ENCODE data around the gene DHX16.

The DHX16 gene

DNA sequence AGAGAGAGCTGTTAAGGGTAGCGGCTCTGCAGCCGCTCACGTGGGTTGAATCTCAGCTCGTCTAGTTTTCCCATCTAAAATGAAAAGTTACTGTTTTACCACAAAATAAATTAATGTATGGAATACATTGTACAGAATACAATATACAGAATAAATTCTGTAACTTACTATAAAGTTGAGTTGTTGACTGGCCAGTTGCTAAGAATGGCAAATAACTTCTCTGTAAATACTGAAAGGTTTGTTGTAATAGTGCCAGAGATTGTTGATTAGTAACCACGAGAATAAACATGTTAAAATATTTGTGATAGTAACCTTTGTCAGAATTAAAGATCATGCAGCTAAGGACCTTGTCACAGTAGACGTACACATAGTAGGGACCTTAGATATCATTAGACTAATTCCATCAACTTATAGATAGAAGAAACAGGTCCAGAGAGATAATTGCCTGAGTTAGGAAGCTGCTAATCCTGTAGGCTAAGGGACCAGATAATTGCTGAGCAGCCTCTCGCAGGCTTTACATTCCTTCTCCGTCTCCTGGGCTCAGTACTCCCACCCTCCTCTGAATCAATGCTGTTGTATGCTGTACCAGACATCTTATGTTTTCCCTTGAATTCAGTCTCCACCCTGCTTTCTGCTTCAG is 18.5 kb upstream of the DHX16 start:
- no peak for DNase-seq

DNA sequence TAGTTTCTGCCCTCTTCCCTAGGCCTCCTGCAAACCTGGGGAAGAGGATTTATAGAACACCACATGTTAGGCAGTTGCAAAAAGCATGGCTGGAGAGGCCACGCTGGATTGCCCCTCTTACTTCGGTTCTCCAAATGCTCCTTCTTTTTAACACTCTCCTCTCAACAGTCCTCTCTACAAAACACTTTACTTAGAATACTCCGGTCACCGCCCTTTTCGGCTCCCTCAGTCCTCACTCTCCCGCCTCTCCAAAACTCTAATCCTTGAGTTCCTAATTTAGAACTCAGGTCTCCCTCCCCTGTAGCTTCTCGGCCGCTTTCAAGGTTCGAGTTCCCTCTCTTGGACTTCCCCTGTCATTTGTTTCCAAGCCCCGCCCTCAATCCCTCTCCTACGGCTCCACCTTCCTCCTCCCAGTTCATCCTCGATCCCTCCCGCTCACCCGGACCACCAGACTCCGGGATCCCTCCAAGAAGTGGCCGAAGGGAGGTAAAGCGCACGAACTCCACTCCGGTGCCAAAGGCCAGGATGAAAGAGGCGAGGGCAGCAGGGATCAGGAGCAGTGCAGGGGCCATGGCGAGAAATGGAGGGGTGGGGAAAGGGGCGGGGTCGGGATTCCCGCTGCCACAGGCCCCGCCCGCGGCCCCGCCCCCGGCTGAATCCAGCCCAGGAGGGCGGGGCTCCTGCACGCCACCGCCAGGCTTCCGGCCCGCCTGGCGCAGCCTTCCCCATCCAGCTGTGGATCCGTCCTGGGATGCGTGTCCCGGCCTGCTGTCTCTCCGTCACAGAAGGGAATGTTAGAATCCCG is 17.8 kb upstream of the DHX16 start, which contains the start of gene NRM:
Gene NRM (minus strand): TSS at position 582 of the 805 bp plus-strand sequence. CDS start 10 bp downstream, at position 572.
- peak; percentile 83 for DNase-seq

DNA sequence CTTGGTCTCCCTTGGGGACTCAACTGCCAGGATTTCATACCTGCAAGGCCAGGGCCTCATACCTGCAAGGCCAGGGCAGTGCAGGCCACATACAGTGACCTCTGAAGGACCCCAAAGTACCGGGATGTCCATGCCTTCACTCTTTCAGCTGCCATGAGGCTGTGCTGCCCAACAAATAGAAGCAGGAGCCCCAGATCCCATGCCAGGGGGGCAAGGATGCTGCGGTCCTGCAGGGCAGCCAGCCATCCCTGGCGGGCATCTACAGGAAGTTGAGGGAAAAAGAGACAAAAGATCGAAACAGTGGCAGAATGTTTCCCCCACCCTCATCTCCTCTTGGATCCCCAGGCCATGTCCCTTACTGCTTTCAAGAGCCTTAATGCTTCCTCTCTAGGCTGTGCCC is 17.2 kb upstream of the DHX16 start:
- no peak for DNase-seq

DNA sequence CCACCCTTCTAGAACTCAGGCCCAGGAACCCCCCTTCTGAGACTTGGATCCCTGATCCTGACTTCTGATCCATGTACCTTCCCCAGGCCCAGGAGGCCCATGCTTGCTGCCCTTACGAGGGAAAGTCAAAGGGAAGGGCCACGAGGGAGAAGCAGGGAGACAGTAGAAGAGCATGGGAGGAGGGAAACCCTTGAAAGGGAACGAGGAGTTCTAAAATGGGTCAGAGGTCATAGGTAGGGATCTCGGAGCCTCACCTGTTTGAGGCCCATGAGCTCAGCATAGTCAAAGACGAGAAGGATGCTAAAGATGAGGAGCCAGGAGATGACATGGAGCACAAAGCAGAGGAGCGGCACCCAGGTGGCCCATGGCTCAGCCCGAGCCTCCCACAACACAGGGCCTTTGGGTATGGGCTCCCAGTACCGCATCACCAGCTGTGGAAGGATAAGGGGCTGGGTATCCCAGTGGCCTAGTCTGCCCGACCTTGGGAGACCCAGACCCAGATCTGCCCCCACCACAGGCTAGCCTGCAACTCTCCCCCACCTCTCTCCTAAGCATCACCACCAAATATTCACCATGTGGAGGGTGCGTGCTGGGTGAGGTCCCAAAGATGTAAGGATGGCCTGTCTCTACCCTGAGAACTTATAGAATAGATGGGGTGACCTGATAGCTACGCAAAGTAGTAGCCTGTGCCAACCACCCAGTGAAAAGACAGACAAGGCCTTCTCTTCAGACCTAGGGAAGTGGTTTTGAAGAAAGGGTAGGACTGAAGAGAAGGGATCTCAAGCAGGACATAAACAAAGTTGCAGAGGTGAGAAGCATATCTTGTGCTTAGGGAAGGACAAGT is 16.4 kb upstream of the DHX16 start:
- no peak for DNase-seq

DNA sequence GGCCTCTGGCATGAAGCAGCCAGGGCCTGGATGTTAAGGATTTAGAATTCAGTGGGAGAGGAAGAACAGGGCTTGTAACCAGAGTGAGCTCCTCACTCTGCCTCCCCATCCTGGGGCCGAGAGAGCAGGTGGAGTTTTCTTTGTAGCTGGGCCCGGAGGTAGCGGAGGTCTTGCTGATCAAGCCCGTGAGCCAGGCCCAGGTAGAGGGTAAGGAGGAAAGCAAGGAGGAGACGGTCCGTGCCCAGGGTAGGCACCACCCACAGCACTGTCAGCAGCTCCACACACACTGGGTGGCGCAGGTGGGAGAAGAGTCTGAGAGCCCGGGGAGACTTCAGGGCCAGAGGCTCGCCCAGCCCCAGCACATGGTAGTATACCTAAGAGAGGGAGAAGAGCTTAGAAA is 15.8 kb upstream of the DHX16 start:
- DNase-seq = no peak

DNA sequence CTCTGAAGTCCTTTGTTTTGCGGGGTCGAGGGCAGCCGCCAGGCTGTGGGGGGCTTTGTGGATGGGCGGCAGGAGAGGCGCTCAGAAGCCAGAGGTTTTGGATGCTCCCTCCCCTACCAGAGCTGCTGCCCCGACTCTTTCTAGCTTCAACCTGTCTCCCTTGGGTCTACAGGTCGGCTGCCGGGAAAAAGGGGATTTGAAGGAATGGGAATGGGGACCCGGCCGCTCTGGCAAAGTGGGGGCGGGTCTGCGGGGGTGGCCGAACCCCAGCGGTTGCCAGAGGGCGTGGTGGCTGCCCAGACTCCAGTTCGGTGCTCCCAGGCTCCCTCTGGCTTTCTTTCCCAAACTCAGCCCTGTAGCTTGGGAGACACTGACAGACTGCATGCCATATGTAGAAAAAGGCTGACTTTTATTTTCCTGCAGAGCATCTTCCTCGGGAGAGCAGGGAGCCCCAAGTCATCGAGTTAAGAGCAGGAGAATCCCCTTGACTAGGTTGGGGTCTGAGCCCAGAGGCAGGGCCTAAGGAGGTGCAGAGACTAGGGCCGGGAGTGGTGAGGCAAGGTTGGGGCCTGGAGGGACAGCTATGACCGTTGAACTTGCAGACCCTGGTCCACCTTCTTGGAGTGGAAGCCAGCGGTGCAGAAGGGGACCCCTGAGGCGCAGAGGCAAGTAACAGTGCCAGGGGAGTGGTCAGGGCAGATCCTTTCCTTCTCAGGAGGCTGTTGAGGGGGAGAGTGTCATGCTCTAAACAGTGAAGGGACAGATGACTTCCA is 15.0 kb upstream of the DHX16 start:
- no peak for DNase-seq

DNA sequence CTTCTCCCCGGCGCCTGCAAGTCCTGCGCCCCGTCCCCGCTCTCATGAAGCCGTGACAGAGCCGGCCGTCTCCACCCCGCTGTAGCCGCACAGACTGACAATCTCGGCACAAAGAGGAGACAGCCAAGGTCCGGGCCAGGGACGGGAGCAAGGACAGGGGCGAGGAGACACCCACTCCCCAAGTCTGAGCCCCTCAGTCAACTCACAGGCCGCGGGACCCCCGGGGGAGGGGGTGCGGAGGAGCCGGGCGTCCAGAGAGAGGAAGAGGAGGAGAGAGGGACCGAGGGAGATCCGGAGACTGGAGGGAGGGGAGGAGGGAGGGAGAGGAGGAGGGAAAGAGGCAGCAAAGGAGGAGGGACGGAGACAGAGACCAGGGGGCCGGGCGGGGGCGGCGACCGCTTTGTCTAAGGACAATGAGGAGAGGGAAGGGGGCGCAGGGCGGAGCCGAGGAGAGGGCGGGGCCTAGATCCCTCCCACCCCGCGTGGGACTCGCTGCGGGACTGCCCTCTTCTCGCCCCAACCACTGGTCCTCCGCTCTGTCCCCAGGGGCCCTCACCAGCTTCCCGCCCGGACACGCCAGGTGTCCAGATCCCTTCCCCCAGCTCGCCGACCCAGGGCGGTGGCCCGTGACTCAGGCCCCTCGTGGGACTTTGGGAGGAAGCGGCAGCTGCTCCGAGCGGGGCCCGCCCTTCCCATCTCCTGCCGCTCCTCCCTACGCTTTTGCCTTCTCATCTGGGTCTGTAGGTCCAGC is 14.3 kb upstream of the DHX16 start:
- DNase-seq = peak; percentile 97

DNA sequence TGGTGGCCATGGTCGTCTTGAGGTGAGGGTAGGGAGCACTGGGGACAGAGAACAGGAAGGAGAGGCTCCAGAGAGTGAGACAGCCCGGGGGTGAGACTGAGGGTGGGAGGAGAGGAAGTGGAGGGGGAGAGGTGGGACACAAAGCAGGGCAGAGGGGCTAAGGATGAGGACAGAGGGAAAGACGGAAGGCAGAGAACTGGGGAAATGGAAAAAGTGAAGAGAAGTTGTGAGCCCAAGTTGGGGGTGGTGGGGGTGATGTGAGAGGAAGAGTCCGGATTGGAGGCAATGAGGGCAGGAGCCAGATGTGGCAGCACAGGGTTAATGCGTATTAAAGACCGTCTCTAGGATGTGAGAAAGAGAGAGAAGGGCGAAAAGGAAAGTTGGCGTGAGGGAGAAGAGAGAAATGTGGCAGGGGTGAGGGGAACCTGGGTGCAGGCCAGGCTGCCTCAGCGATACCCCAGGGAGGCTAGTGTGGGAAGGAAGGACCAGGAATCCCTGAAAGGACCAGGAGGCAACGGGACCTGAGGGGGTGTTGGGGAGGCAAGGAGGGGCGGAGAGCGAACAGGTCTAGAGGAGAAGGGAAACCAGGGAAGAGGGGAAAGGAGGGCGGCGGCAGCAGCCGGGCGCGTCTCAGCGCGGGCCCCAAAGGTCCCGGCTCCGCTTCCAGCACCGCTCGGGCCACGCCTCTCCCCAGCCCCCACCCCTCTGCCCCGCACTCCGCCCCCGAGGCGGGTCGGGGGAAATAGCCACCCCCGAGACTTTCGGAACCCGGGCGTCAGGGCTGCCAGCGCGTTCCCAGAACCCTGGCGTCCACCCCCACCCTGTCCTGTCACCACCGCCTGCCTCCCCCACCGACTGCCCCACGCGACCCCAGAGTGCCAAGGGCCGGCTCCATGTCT is 13.5 kb upstream of the DHX16 start, which contains the start of gene PPP1R18:
Gene PPP1R18 (minus strand): TSS at position 637 of the 899 bp plus-strand sequence. CDS start 627 bp downstream, at position 10.
- peak; percentile 51 for DNase-seq

DNA sequence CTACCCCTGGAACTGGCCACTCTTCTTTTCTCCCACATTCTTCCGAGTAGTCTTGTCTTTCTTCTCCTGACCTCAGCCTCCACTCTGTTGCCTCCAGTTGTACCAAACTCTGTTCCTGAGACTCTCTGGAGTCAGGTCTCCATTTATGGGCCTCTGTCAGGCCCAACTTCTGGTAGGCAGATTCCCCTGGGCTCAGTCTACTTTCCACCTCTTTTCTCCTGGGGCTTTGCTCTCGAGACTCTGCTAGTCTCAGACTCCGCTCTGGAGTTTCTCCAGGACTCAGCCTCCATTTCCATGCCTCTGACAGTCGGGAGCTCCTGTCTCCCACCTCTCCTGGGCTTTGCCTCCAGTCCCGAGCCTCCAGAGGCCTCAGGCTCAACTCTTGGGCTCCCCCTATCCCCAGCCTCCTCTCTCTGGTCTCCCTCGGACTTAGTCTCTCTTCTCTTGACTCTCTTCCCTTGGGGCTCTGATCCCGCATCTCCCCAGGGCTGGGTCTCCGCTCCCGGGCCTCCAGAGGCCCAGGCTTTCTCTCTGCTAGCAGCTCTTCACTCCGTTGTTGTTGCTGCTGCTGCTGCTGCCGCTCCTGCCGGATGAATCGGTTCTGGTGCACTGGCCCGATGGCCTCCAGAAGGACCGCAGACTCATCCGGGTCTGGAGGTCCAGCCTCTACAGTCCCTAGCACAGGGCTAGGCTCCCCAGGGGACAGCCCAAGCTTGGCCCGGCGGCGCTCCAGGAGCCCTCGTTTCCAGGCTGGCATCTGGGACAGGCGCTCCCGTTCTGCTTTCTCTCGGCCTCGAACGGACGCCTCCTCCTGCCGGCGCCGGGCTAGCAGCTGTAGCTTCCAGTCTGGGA is 12.6 kb upstream of the DHX16 start:
- DNase-seq = no peak

DNA sequence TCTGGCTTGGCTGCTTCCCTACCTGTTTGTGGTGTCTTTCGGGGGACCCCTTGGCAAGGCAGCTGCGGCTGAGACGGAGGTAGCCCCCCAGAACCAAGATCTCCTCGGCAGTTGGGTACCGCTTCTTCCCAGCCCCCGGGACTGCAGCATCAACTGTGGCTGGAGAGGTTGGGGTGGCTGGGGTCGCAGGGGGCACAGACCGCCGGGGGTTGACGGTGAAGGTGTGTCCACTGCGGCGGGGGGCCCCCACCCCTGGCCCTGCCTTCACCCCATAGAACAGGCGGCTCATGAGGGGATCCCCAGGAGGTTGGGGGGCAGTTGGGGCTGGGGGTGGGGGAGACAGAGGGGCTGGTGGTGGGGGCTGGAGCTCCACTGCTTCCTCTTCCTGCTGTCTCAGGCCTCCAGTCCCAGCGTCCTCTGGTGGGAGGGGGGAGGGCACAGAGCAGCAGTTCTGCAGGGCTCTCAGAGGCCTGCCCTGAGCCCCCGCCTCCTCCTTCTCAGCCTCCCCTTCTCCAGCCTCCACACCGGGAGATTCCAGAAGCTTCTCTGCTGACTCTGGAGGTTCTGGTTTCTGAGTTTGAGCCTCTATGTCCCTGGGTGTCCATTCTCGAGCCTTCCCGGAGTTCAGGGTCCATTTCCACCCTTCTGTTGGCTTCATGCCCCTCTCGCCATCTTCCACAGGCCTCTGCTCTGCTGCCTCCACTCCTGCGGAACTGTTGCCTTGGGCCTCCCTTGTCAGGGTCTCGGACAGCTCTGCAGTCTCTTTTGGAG is 11.8 kb upstream of the DHX16 start:
- DNase-seq = no peak

DNA sequence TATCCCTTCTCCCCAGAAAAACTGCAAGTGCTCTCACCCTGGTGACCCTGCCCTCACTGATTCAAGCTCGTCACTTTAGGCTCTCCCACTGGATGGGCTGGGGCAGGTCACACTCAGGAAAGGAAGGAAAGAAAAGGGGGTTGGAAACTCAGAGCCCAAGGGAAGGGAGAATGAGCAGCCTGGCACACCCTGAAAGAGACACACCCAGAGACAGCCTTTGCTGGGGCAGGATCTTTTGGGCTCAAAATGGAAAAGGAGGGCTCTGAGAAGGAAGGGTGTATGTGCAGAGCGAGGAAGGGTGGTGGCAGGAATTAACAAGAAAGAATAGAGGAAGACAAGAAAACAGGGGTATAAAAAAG is 11.2 kb upstream of the DHX16 start:
- no peak for DNase-seq

DNA sequence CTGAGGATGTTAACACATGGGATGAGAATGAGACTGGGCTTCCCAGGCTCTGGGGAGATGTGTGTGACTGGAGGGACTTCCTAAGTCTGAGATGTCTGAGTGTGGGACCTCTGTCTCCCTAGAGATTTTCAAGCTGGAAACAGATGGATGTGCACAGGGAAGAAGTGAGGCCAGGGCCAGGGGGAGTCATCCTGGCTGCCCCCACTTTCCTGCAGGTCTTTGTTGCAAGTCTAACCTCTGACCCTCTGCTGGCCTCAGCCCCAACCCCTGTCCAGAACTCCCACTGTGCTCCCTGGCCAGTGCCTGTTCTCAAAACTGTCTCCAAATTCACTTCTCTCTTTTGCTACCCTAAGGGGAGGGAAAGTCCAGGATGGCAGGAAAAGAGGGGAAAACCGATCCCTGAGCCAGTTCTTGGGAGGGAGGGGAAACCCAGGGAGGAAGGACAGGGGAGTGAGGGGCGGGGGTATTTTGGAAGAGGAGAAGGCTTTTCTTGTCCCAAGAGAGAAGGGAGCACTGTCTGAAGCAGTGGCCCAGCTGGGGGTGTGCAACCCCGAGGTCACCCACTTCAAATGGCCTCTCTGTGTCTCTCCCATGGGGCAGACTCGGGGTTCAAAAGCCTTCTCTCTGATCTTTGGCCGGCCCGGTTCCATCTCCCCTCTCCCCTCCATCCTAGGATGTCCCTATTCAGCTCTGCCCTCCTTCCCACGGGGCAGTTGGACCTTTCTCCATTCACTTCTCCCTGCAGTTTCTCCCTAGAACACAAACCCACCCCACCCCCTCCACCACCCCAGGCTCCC is 10.6 kb upstream of the DHX16 start:
- DNase-seq = no peak

DNA sequence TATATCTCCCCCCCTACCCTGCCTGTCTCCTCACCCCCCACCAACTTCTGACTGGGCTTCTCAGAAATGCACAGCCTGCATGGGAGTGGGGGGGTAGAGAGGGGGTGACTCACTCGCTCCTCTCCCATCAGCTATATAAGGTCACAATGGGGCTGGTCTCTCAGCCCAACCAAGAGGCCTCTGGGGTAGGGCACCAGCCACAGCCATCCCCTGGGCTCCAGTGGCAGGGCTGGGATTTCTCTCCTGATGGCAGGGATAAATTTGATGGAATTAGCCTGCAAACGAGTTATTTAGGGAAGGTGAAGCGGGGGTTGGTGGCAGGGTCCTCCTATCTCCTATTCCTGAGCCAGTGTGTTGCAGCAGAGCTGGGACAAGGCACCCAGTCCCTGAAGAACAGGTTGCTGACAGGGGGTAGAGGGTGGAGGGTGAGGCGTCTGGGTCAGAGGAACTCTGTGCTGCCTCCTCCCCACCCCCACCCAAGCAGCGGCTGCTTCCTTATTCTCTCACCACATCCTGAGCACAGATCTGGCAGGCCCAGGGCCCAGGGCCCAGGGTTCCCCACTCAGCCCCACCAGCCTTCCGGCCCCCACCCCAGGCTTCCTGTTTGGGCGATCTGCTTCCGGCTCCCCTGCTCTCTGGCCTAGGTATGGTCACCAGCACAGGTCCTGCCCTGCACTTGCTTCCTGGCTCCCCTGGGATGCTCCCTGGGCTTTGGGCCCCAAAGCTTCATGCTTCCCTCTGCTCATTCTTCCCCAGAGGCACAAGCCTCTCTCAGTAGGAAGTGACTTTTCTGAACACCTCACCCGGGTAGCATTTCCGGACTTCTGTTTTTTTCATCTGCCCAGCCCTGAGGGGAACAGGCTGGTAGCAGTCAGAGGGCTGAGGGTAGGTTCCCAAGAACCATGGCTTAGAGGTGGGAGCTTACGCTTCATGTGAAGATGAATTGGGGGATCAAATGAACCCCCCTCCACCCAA is 9.6 kb upstream of the DHX16 start:
- peak; percentile 58 for DNase-seq

DNA sequence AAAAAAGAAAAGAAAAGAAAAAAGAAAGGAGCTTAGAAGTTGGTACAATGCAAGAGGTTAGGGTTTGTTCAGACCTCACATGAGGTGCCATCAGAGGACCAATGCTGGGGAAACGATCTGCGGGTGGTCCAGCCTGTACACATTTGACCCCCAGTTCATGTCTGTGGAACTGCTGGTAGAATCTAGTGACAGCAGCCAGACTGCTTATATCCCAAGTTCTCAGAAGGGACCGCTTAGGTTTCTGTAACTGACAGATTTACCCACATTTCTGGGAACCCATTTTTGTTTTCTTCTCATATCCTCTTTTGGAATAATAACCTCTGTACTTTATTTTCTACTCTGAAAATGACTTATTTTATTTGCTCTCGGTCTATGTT is 8.9 kb upstream of the DHX16 start:
- no peak for DNase-seq

DNA sequence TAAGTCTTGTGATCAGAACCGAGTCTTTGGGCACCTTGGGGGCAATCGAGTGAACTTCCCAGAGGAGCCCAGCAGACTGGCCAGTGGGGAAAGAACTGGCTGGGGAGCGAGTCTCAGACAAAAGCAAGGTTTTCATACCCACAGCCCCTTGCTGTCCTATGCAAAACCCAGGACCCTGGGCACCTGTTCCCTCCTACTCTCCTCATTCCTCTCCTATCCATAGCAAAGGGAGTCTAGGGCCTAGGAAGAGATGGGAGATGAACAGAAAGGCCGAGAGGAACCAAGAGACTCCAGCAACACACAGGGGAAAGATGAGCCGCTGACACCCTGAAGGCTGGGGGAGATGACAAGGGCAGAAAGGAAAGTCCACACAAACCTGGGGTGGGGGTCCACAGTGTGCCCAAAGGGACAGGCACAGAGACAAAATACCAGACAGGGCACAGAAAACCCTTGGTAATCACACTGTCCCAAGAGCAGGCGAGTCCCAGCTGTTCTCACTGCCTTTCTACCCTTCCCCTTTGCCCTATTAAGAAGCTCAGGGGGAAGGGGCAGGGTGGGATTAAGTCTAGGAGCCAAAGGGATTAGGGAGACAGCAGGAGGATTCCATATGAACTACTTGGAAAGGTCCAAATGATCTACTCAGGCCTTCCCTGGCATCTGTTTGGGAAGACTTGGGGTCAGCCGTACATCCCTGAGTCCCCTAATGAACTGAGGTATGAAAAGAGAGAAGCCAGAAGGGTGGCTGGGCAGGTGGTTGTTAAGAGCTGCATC is 7.1 kb upstream of the DHX16 start:
- DNase-seq = no peak

Data from T1000 (cell line).